ENCODE measurements around the gene VCL. TPM values are rescaled to one million over a fixed set of nuclear protein-coding genes. Genes with fewer than 3 reads are reported as not detected.
A peak's percentile ranks its signal among the peaks of the same experiment; 100 is the strongest.
"Not testable (repeated sequence)": the region's sequence is repeated elsewhere in the genome, so short reads cannot be mapped to it uniquely, and the experiment has no call there.

The VCL gene
- total RNA-seq, 2 donors from 2014 or later: 346 to 348 TPM

DNA sequence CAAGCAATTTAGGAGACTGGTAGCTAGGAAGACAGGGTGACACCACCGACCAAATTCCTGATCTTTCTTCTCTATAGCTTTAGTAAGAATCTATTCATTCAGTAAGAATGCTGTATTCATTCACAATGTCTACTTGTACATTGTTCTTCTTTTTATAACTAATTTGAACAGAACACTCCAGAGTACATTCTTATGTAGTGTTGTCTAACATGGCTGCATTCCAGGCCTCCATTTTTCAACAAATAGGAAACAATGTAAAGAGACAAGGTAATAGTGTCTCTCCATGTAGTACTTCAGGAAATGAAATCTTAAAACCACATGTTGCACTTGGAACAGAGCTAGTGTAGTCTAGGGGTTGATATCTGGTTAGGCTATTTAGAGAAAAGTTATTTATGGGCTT is 1.8 kb downstream of the VCL start:
- ATAC-seq (ENCODE audit: insufficient number of reproducible peaks, low FRiP score, low read depth) (no peak), DNase-seq (ENCODE audit: low spot score) (no peak)
- Histone ChIP-seq H3K27ac (peak overlapping the region; percentile 95 to 97), H3K4me3 (peak overlapping the region; percentile 93), H3K9me3 (no peaks in the 10 kb centered on the region), H3K27me3 (replicated peaks; ENCODE audit: insufficient read depth) (no peaks in the 10 kb centered on the region), H3K4me1 (ENCODE audit: control insufficient read depth in 1 of 2, low read depth in 2 of 2) (peaks cover 12 to 47% of the 10 kb centered on the region in 2 donors), H3K36me3 (no peaks in the 10 kb centered on the region)
- TF ChIP-seq, protein P1, sequence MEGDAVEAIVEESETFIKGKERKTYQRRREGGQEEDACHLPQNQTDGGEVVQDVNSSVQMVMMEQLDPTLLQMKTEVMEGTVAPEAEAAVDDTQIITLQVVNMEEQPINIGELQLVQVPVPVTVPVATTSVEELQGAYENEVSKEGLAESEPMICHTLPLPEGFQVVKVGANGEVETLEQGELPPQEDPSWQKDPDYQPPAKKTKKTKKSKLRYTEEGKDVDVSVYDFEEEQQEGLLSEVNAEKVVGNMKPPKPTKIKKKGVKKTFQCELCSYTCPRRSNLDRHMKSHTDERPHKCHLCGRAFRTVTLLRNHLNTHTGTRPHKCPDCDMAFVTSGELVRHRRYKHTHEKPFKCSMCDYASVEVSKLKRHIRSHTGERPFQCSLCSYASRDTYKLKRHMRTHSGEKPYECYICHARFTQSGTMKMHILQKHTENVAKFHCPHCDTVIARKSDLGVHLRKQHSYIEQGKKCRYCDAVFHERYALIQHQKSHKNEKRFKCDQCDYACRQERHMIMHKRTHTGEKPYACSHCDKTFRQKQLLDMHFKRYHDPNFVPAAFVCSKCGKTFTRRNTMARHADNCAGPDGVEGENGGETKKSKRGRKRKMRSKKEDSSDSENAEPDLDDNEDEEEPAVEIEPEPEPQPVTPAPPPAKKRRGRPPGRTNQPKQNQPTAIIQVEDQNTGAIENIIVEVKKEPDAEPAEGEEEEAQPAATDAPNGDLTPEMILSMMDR (IDR thresholded peaks at IDR 0.05): no peak

DNA sequence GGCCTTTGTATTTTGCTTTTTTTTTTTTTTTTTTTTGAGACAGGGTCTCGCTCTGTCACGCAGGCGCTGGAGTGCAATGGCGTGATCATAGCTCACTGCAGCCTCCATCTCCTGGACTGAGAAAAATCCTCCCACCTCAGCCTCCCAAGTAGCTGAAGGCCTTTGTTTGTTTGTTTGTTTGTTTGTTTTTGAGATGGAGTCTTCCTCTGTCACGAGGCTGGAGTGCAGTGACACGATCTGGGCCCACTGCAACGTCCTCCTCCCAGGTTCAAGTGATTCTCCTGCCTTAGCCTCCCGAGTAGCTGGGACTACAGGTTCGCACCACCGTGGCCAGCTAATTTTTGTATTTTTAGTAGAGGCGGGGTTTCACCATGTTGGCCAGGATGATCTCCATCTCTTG is 2.3 kb downstream of the VCL start:
- H3K27ac ChIP-seq: peak overlapping the region; percentile 95 to 97
- ATAC-seq (ENCODE audit: insufficient number of reproducible peaks, low FRiP score, low read depth); H3K36me3 ChIP-seq; H3K9me3 ChIP-seq; DNase-seq (ENCODE audit: low spot score); H3K27me3 ChIP-seq (replicated peaks; ENCODE audit: insufficient read depth): not testable (repeated sequence)
- H3K4me1 ChIP-seq (ENCODE audit: control insufficient read depth in 1 of 2, low read depth in 2 of 2): peaks cover 12 to 52% of the 10 kb centered on the region in 2 donors
- H3K4me3 ChIP-seq: peak overlapping the region; percentile 93

DNA sequence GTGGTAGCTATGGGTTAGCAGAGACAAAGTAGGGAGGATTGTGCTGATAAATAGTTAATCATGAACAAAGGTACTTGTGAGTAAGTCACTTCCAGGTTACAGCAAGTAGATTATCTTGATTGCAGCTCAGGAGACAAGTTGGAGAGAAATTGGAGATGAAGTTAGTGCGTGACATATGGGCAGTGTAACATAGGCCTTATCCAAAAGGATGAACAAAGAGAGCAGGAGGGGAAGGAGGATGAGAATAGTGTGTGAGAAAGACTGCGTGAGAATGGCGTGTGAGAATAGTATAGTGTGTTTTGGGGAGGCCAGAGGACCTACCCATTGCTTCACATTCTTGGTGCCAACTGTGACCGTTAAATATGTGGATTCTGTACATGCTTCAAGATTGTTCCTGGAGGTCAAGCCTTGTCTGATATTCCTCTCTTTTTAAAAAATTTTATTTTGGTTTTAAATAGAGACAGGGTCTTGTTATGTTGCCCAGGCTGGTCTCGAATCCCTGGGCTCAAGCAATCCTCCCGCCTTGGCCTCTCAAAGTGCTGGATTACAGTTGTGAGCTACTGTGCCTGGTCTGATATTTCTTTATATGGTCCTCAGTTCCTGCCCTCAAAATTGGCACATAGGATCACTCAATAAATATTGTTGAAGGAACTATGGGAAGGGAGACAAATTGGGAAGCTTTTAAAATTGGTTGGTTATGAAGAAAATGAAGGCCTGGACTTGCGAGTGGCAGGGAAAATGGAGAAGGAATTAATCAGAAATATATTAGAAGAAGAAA is 3.2 kb downstream of the VCL start:
- Histone ChIP-seq H3K27me3 (replicated peaks; ENCODE audit: insufficient read depth) (no peaks in the 10 kb centered on the region), H3K36me3 (no peaks in the 10 kb centered on the region), H3K4me3 (peak overlapping the region; percentile 93), H3K9me3 (no peaks in the 10 kb centered on the region), H3K27ac (peak overlapping the region; percentile 95 to 97), H3K4me1 (ENCODE audit: control insufficient read depth in 1 of 2, low read depth in 2 of 2) (peaks cover 15 to 57% of the 10 kb centered on the region in 2 donors)
- TF ChIP-seq, protein P1 (IDR thresholded peaks at IDR 0.05): no peak
- ATAC-seq (ENCODE audit: insufficient number of reproducible peaks, low FRiP score, low read depth): no peak
- DNase-seq (ENCODE audit: low spot score): no peak

DNA sequence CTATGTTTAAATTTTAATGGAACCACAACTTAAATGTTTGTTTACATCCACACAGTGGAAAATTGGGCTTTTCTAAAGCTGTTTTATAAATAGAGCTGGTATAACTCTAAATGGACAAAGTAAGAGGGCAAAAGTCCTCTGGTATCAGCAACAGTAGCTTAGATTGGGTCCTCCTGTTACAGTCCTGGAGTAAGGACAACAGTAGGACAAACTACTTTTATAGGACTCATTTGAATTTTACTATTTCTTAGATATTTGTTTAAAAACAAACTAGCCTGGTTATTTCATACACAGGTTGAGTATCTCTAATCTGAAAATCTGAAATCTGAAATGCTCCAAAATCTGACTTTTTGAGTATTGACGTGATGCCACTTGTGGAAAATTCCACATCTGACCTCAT is 8.4 kb downstream of the VCL start:
- TF ChIP-seq, protein P1 (IDR thresholded peaks at IDR 0.05): no peak
- ATAC-seq (ENCODE audit: insufficient number of reproducible peaks, low FRiP score, low read depth): no peak
- Histone ChIP-seq H3K36me3 (no peaks in the 10 kb centered on the region), H3K27ac (peak overlapping the region in 1 of 2 donors; percentile 27), H3K9me3 (no peaks in the 10 kb centered on the region), H3K4me3 (no peak overlapping the region), H3K27me3 (replicated peaks; ENCODE audit: insufficient read depth) (no peaks in the 10 kb centered on the region), H3K4me1 (ENCODE audit: control insufficient read depth in 1 of 2, low read depth in 2 of 2) (peaks cover 57 to 91% of the 10 kb centered on the region in 2 donors)
- no peak for DNase-seq (ENCODE audit: low spot score)

DNA sequence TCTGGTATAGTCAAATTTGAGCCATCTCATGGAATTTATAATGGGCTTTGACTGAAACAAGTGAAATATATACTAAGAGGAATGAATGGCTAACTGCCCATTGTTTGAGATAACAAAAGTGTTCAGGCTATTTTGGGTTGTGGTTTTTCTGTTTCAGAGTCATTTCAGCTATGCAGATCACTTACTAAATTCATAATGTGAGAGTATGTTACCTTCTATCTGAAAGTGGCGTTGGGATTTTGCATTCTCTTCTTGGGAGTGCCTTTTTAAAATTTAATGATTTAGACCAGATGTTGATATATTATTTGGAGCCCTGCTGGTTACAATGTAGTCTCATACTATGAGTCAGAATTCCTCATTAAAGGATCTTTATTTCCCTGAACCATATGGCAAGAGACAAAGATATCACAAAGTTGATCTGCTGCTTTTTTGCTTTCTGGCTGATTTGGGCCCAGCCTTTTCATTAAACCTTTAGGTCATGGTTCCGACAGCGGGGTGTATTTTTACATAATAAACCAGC is 10.4 kb downstream of the VCL start:
- no peaks in the 10 kb centered on the region for H3K36me3 ChIP-seq
- no peaks in the 10 kb centered on the region for H3K9me3 ChIP-seq
- DNase-seq (ENCODE audit: low spot score) (no peak), ATAC-seq (ENCODE audit: insufficient number of reproducible peaks, low FRiP score, low read depth) (no peak)
- peak overlapping the region; percentile 50 for H3K4me3 ChIP-seq
- peaks cover 67 to 94% of the 10 kb centered on the region in 2 donors for H3K4me1 ChIP-seq (ENCODE audit: control insufficient read depth in 1 of 2, low read depth in 2 of 2)
- TF ChIP-seq, protein P1 (IDR thresholded peaks at IDR 0.05): no peak
- H3K27me3 ChIP-seq (replicated peaks; ENCODE audit: insufficient read depth): no peaks in the 10 kb centered on the region
- peak overlapping the region; percentile 61 to 72 for H3K27ac ChIP-seq
